Colon (tissue), 2 donors: ENCODE measurements around the gene TRPM3.

ENCODE experiments used
- FAIRE-seq: peaks from 2 replicates; lab custom pipeline; 2012; peaks lifted over from hg19 to GRCh38; lab: Jason Lieb, UNC
- donor health status: control.
- donor health status: control.

The TRPM3 gene

DNA sequence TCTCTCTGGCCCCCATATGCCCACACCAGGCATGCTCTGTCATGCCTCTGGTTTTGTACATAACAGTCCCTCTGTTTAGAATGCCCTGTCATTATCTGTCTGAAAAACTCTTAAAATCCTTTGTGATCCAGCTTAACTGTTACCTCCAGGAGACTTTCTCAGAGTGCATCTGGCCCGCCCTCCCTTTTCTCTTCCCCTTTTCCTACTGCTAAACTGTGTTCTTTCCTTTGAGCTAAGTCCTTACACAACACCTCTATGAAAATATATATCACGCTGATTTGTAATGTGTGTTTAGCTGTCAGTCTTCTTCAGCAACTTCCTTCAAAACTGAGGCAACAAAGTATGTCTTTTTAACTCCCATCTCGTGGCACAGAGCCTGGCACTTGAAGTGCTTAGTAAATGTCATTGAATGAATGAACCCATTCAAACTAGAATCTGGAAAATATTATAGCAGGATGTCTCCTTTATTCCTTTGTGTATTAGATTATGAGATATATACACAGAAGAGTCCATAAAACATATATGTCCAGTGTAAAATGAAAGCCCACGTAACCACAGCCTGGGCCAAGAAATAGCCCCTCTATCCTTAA, 540.7 kb downstream of the TRPM3 start:
- no peak for FAIRE-seq

DNA sequence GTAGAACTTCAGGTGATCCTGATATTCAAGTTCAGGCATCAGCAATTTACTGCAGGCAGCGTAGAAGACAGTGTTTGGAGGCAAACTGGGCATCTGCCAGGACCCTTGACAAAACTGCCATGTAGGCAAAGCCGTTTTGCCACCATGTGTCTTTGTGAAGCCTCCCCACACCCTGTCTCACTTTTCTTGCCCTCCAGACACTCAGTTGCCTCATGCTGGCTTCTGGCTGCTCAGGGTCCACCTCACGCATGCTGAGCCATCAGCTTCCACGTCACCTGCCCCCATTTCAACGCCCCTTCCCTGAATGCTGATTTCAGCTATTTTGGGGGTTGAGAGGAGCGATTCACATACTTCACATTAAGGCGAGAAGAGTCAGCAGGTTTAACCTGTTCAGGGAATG, 541.7 kb downstream of the TRPM3 start:
- FAIRE-seq = no peak

DNA sequence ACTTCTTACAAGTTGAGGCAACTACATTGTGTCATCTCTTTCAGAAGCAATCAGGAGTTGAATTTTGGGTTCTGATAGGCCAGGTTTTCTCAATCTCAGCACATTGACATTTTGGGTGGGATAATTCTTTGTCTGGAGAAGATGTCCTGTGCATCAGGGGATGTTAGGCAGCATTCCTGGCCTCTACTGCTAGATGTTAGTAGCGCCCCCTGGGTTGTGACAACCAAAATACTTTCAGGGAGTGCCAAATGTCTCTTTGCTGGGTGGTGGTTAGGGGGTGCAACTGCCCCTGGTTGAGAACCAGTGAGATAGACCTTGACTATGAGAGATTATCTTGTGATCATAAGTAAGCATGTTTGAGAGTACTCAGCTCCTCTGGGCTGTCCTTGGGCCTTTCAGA, 542.7 kb downstream of the TRPM3 start:
- no peak for FAIRE-seq

DNA sequence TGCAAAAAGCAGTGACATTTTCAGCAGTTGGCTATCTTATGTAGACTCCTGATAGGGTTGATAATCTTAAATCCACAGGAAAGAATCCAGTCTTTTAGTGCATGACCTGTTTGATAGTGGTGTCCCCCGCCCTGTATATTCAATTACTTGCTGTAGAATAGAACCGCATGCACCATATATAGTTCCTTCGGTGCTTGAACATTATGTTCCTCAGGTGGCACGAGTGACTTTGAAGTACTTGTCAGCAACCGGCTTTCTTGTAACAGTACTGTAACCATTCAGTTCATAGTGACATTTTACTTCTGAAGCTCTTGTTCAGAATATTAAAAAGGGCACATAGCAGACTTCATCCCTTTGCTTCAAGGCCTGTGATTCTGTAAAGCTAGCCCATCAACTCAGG, 543.8 kb downstream of the TRPM3 start:
- no peak for FAIRE-seq

DNA sequence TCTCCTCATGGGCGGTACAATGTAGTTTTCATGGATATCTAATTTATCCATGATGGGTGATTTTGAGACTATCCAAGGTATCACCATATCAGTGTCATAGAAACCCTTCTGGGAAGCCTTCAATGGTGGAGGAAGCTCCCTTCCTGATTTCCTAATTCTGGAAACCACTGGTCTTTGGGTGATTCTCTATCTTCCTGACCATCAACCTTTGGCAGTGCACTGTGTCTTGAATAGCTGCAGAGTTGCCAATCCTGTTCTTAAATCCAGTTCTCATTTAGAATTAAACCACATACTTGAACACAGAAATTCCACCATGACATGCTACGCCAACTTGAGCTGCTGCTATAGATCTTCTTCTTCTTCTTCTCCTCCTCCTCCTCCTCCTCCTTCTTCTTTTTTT, 545.3 kb downstream of the TRPM3 start:
- no peak for FAIRE-seq

DNA sequence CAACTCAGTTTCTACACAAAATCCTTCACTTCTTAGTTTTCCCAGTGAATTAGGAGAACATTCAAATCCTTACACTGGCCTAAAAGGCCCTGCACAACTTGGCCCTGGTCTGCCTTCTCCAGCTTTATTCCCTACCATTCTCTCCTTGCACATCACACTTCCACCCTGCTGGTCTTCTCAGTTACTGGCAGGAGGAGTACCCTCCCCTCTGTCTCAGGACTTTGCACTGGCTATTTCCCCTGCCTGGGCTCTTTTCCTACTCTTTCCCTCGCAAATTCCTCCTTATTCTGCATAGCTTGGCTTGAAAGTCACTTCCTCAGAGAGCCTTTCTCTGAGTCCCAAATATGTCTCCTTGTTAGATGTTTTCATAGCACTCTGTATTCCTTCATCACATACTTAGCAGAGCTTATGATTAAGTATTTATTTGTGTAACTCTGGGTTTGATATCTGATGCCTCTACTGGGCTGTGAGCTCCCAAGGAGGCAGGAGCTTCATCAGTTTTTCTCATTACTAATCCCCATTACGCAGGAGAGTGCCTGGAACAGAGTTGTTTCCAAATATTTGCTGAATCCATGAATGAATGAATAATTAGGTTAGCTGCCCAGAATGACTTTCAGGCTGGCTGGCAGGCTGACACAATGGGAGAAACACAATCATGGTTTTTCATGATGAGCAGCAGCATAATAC, 547.1 kb downstream of the TRPM3 start:
- no peak for FAIRE-seq

DNA sequence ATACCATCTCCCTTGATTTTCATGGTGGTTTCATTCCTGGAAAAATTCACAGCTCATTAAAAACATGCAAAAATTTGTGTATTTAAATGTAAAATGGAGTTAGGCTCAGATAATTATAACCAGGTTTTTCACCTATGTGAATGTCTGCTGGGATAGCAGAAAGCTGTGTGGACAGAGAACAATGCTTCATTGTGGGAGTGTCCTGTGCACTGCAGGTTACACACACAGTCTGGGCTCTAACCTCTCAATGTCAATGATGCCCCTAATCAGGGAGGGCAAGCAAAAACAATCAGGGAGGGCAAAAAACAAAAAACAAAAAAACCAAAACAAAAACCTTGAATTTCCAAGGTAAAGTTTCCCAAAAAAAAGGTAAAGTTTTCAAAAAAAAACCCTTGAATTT, 548.1 kb downstream of the TRPM3 start:
- no peak for FAIRE-seq

DNA sequence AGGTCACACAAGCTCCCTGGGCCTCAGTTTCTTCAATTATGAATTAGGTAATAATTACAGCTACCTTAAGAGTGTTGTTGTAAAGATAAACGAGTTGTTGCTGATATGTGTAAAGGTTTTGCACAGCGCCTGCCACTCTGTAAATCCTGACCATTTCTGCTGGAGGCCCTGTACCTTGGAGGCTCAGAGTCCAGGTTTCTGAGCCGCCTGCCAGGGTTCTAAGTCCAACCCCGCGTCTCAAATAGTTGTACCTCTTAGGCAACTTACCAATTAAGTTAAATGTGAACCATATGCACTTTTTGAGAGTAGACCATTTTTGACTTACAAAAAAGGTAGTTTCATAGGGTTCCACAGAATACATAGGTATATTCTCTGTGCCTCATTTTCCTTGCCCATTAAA, 550.2 kb downstream of the TRPM3 start:
- no peak for FAIRE-seq

DNA sequence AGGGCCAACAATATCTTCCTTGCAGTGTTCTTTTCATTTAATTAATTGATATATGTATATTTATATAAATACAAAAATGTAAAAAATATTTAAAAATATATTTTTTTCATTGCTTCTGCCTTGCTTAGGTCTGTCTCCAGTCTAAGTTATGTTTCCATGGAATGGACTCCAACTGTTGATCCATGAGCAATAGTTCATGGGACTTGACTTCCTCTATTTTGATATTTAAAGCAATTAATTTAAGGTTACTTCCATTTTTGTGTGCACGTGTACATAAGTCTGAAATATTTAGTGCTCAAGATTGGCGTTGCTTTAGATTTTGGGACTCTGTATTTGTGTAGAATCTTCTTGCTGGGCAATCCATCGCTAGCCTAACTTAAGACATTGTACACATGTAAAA, 551.6 kb downstream of the TRPM3 start:
- FAIRE-seq = no peak

DNA sequence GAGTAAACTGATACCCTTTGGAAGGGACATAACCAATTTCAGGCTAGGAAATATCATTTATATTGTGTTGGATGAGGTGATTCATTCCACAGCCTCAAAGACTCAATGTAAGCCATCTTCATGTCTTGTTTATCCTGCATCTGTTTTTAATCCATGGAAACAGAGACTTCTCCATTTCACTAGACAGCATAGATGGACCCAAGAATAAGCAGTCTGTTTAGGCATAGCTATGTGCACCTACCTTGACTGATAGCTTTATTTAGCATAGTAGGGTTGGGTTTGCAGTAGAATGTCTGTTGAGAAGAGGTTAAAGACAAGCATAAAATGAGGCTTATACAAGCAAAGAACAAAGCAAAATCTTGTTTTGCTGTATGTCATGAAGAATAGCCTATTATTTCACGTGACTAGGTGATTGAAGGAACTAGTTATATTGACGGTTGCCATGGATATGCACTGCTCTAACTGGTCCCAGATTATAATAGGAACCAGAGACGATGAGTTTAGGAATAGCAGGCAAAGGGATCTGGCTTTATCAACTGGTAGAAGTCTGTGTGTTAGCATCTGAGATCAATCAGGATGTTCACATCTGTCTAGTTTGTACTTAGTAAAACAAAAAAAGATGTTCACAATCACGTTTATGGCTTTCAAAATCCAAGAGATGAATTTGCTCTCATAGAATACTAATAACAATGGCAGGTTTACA, 552.2 kb downstream of the TRPM3 start:
- no peak for FAIRE-seq

DNA sequence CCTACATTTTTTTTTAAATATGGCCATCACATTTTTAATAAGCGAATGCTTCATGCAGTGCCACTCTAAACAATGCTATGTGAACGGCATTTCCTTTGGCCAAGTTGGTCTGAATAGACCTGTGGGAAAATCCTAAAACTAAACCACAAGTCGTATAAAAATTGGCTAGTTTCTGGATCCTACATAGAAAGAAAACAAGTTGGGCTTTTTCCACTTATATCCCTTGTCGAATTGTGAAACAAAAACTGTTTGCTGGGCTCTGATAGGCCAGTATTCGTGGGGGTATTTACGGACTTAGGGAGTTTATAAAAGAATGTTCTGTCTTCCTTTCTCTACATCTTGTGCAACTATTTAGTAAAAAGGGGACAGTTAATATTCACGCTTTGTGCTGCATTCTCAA, 553.9 kb downstream of the TRPM3 start:
- FAIRE-seq = no peak

DNA sequence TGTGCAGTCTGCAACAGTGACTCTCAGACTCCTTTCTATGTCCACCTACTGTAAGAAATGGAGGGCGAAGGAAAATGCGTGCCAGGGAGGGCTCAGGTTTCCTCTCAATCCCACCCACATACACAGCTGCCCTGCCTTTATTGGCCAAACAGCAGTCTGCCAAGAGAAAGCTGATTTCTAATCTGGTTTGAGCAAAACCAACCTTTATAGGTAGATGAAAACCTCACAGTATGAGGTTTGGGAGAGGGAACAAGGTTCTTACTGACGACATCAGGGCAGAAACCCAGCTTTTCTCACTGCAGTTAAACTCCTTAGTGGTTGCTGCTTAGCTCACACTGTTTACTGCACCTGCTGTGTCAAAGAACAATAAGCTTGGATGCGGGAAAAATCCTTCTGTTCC, 554.7 kb downstream of the TRPM3 start:
- FAIRE-seq = no peak

DNA sequence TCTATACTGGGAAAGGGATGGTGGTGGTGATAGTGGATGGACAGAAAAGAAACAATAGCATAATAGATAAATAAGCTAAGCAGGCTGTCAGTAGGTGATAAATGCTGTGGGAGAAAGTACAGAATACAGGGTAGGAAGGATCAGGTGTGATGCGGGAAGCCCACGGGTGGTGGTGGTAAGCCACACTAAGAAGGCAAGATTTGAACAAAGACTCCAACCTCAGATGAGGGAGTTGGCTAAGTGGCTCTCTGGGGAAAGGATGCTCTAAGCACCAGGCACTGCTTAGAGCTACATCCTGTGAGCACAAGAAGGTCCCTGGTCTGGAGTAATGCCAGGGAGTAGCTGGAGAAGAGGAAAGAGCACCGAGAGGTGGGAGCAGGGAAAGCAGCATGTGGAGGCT, 555.4 kb downstream of the TRPM3 start:
- FAIRE-seq = no peak

DNA sequence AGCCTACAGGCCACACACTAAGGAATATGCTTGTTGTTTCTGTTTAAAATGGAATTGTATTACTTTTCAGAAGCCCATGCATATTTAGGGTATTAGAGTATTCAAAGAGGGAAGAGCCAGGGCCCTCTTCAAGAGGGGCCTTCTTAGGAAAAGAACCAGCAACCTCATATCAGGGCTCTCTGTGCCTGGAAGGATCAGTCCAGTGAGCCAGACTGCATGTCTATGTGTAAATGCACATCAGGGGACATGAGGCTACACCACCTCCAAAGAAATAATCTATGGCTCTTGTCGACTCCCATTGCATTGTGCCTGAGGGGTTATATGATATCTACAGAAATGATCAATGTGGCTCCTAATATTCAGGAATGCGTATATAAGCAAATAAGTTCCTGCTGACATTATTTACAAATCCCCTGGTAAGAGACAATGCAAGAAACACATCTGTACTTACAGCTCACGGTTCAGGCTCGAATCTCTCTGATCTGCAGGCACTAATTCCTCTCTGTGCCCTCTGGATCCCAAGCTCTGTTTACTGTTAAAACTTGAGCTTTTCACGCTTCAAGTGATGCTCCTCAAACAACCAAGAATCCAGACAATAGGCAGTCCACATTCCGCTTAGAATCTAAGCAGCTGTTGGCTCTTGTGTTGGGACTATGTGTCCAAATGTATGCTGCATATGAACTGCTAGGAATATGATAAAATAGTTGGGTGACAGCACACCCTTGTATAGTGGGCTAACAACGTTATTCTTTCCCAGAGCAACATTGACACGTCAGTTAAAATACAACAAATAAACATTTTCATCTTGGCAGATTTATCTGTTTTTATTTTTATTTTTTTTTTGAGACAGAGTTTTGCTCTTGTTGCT, 556.7 kb downstream of the TRPM3 start:
- no peak for FAIRE-seq

DNA sequence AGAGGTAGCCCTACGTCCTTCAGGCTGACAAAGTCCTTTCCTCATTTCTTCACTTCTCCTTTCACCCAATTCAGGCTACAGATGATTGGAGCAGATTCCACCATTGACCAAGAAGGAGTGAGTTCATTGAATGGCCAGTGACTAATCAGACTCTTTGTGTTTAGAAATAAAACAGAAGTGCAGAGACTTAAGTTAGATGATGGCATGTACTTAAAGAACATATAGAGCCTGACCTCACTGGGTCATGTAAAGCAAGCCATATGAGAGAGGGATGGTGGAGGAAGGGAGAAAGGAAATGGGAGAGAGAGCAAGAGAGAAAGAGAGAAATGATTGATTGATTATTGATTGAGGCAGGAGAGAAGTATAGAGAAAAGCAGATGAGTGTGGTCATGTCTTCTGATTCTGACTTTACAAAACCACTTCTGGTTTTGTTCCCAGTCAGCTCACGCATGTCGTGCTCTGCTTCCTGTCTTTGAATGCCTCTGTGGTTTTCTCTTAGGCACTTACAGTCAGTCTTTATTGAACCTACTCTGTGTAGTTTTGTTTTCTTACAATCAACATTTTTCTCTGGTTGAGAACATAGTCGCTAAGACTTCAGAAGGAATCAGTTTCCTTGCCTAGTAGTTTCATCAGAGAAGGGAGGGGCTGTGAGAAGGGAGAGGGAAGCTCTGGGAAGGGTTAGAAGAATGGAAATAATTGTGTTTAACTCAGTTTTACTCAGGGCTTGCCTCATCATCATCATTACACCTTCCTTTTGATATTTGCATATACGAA, 557.8 kb downstream of the TRPM3 start:
- FAIRE-seq = no peak

DNA sequence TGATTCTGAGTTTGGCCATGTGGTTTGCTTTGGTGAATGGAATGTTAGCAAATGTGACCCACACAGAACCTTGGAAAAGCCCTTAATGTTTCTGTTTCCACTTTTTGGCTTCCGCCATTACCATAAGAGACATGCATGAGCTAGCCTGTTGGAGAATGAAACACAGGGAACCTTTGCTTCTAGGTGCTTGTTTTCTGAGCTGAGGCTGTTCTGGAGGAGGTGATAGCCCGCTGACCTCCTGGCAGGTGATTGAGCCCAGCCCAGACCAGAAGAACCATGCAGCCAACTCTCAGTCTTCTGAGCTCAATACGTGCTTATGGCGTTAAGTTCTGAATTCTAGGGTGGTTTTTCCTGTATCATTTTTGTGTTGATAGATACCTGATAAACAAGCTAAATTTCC, 558.4 kb downstream of the TRPM3 start:
- FAIRE-seq = no peak

DNA sequence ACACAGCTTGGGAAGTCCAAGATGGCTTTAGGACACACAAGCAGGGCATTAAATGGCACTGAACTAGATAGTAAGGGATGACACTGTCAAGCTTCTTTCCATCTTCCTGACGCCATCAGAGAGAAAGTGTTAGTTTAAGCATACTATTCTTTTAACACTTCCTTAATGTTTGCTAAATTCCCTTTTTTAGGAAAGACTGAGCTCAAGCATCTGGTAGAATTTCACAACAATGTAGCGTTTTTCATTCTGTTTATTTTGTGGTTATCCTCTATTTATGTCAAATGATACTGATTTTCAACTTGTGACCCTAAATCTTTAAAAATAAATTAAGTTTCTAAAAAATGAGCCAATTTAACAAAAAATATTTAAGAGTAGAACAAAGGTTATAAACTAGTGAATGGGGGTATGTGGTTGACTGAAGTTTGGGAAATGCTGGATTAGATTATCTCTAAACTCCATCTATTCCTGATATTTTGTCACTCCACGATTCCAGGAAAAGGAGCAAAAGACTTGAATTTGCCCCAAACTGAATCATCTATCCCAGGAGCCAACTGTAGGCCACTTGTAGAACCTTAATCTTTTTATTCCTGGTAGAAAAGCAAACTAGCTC, 559.5 kb downstream of the TRPM3 start:
- no peak for FAIRE-seq

DNA sequence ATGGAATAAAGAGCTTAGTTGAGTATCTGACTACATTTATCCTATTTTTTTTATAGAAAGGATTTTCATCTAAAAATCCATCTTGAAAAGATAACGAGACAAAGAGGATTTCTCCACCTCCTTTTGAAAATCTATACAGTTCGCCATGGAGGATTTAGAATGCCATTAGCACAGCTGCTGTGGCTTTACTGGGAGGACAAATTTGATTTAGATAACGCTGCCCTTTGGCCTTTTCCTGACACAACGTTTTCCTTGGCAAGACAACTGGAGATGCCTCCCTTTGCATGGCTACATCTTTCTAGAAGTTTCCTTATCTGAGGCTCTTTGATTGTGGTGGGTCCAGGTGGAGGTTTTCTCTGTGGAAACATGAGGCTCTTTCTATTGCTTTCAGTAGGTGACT, 560.3 kb downstream of the TRPM3 start:
- FAIRE-seq = no peak

DNA sequence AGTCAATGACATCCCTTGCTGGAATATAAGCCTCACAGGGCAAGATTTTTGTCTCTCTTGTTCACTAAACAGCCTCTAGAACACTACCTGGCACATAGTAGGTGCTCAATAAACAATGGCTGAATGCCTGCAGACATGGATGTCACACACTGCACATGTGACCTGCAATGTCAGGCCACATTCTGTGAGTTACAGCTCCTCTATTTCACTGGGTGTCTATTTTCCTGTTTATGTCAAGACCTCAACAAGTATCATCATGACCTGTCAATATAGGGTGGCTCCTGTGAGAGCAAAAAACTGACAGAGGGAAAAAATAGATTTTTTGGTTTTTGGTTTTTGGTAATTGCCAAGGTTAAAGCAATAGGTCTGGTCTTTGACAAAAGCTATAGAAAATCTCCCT, 562.3 kb downstream of the TRPM3 start:
- FAIRE-seq = no peak

DNA sequence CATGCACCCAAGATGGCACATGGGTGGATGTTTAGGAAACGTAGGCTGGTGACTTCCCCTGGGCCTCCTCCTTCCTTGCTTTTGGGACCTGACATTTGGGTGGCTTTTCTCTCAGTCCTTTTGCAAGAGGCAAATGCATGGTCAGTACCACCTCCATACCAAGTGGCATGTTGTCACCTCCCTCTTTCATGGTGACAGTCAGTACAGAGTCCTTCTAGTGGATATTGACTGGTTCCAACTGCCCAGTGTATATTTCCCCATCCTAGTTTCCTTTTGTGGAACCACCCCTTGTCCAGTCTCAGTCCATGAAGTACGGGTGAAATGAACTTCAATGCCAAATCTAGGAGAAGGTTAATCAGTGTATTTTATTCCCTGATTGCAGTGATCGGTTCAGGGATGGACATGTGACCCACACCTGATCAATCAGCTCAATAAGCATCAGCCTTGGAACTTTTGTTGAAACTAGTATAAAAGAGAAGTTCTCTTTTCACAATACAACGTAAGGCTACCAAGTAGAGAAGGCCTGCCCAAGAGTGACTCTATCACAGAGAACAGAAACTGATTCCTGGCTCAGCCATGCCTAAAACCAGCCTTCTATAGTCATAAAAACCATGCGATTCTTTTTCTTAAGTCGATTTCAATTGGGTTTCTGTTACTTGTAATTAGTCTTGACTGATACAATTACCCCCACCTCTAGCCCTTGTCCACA, 563.6 kb downstream of the TRPM3 start:
- no peak for FAIRE-seq

DNA sequence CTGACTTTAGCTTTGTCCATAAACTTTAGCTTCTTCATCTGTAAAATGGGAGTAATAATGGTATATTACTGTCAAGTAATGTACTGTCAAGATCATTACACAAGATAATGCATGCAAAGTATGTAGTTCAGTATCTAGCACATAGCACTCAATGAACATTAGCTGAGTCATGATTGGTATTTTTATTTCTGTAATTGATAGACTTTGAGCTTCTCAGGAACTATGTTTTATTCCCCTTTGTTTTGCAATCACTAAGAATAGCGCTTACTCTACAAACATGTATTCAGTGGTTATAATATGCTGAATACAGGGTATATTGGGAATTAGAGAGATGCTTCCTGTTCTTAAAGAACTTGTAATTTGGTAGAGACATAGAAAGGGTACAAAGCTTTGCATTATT, 564.6 kb downstream of the TRPM3 start:
- no peak for FAIRE-seq
